GM18951 (cell line): Measurements from ENCODE around the gene DCLK3.

Experiments used
- POLR2A ChIP-seq: IDR thresholded peaks from 4 replicates; pipeline ENCODE4 v1.6.1; 2011; ENCODE audit warnings: mild to moderate bottlenecking; ENCODE audit not compliant: insufficient read length, insufficient read depth; ENCODE audit errors: extremely low read depth
- in situ Hi-C: fragments of 300-500 bp; cut with MboI; formaldehyde crosslinking; loops from one replicate; pipeline ENCODE4 v1.12.0; 2022; ENCODE audit warnings: low sequenced_read_pairs, mixed read lengths, inconsistent platforms; ENCODE audit not compliant: unreplicated experiment

The DCLK3 gene

GRCh38 chr3:36763850-36764703 is at the start of gene DCLK3:
DCLK3 (minus strand) TSS chr3:36764553; CDS start chr3:36764263, 290 bp downstream.
- in situ Hi-C loops: no loop called here
- TF ChIP-seq POLR2A: no peak

- in situ Hi-C loops: no loop called here
- TF ChIP-seq POLR2A: no peak
Observed at GRCh38 chr3:36813305-36813704, 49.0 kb upstream of the DCLK3 start.

GRCh38 chr3:36812240-36812639 is 47.9 kb upstream of the DCLK3 start:
- no peak for TF ChIP-seq POLR2A
- in situ Hi-C loops: no loop called here

- in situ Hi-C loops: no loop called here
- no peak for TF ChIP-seq POLR2A
Observed at GRCh38 chr3:36811768-36812167, 47.4 kb upstream of the DCLK3 start.

GRCh38 chr3:36804295-36805055 is 40.1 kb upstream of the DCLK3 start:
- in situ Hi-C loops: no loop called here
- TF ChIP-seq POLR2A: no peak

- no peak for TF ChIP-seq POLR2A
- in situ Hi-C loops: no loop called here
Observed at GRCh38 chr3:36803091-36803791, 38.9 kb upstream of the DCLK3 start.

GRCh38 chr3:36800533-36801116 is 36.3 kb upstream of the DCLK3 start:
- in situ Hi-C loops: no loop called here
- TF ChIP-seq POLR2A: no peak

GRCh38 chr3:36796881-36797280 is 32.5 kb upstream of the DCLK3 start:
- no peak for TF ChIP-seq POLR2A

GRCh38 chr3:36796161-36796560 is 31.8 kb upstream of the DCLK3 start:
- in situ Hi-C loops: no loop called here
- no peak for TF ChIP-seq POLR2A

More at GRCh38 chr3:36796881-36797280, 32.5 kb upstream of the DCLK3 start:
- in situ Hi-C loops: no loop called here

GRCh38 chr3:36795622-36796021 is 31.3 kb upstream of the DCLK3 start:
- TF ChIP-seq POLR2A: no peak
- in situ Hi-C loops: no loop called here

- in situ Hi-C loops: no loop called here
- no peak for TF ChIP-seq POLR2A
Observed at GRCh38 chr3:36792342-36792741, 28.0 kb upstream of the DCLK3 start.

GRCh38 chr3:36790765-36791164 is 26.4 kb upstream of the DCLK3 start:
- TF ChIP-seq POLR2A: no peak
- in situ Hi-C loops: no loop called here
